Measurements from ENCODE around the gene PHF20. TPM values are rescaled to one million over a fixed set of nuclear protein-coding genes. Genes with fewer than 3 reads are reported as not detected.
"Not testable (repeated sequence)": the region's sequence is repeated elsewhere in the genome, so short reads cannot be mapped to it uniquely, and the experiment has no call there.

The PHF20 gene
- total RNA-seq, 4 donors from 2014 or later, result 16.1 to 92.4 (median 29.3) TPM

- Histone ChIP-seq H3K27ac (no peak overlapping the region), H3K27me3 (no peaks in the 10 kb centered on the region), H3K9me3 (no peaks in the 10 kb centered on the region), H3K4me3 (no peak overlapping the region), H3K36me3 (no peaks in the 10 kb centered on the region), H3K4me1 (no peaks in the 10 kb centered on the region)
- no peak for TF ChIP-seq POLR2A (IDR thresholded peaks at IDR 0.05)
- TF ChIP-seq CTCF (IDR thresholded peaks at IDR 0.05), result no peak
- DNase-seq, result no peak
Observed at GRCh38 chr20:35985806-35986205, 214.0 kb downstream of the PHF20 start.

DNA sequence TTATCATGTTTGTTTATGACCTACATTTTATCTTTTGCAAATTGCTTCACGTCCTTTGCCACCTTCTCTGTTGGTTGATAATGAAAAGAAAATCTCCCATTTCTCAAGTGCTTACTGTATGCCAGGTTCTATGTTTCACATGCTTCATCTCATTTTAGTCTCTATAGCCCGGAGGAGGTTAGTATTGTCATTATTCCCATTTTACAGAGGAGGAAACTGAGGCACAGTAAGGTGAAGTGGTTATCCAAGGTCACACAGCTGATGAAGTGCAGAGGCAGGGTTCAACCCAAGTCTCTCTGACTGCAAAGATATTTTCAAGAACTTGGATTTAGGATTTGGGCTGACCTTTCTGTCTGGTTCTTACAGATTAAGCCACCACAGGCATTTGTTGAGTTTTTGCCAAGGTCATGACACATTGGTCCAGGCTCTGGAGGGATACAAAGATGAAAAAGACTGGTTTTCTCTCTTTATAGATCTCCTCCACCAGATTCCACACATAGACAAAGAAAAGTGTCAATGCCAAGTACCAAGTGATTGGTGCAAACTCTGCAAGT lies 217.2 kb downstream of the PHF20 start:
- no peaks in the 10 kb centered on the region for H3K4me1 ChIP-seq
- no peak overlapping the region for H3K4me3 ChIP-seq
- no peaks in the 10 kb centered on the region for H3K36me3 ChIP-seq
- no peak overlapping the region for H3K27ac ChIP-seq
- no peak for DNase-seq
- H3K27me3 ChIP-seq, result no peaks in the 10 kb centered on the region
- no peaks in the 10 kb centered on the region for H3K9me3 ChIP-seq
- TF ChIP-seq POLR2A (IDR thresholded peaks at IDR 0.05), result no peak
- TF ChIP-seq CTCF (IDR thresholded peaks at IDR 0.05), result no peak

DNA sequence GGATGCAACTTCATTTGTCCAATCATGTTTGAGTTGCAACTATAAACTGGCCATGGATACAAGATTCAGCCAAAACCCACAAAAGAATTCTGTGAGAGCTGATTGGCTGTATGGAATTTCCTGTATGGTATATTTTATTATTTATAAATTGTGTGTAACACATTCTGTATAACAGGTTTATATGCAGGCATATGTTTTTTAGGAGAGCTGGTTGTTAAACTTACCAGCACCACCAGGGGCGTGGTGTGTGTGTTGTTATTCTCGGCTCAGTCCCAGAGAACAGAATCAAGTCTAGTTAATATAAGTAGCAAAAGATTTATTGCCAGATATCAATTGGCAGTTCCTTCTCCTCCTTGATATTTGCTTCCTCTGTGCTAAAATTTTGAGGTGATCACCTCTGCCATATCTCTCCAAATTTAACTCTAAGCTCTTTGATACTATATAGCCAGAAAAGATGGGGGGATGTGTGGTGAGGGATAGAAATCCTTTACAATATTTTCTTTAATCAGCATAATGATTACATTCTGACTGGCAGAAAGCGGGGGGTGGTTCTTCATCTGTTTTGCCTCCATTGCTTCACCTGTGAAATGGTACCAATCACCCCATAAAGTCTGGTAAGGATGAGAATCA lies 219.4 kb downstream of the PHF20 start:
- no peak for DNase-seq
- no peaks in the 10 kb centered on the region for H3K36me3 ChIP-seq
- peak in 4 of 6 experiments; percentile 25 to 45 (median 40) for TF ChIP-seq CTCF (IDR thresholded peaks at IDR 0.05)
- no peak for TF ChIP-seq POLR2A (IDR thresholded peaks at IDR 0.05)
- no peak overlapping the region for H3K27ac ChIP-seq
- no peak overlapping the region for H3K4me3 ChIP-seq
- H3K27me3 ChIP-seq, result no peaks in the 10 kb centered on the region
- no peaks in the 10 kb centered on the region for H3K9me3 ChIP-seq
- no peaks in the 10 kb centered on the region for H3K4me1 ChIP-seq

DNA sequence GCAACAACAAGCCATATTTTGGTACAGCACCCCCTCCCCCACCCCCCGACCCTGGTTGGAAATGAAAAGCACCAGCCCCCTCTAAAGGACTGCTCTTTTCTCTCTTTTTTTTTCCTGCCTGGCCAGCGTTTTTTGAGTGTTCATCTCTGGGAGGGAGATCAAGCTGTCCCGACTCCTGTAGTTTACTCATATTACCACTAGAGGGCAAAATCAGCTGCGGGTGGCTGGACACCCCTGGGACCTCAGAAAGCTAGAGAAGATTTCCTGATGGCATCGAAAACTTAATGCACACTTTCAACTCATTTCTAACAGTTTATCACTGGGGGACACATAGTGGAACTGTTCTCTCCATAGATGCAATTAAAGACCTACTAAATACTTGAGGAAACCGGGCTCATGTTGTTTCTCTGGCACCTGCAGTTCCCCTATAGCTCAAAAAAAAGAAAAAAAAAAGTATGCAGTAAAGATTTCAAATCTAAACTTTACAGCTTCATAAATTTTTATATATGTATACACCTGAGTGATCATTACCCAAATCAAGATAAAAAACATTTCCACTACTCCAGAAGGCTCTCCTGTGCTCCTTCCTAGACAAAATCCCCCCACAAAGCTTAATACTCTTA lies 221.0 kb downstream of the PHF20 start:
- peak in 2 of 3 donors; percentile 37 to 71 for DNase-seq

DNA sequence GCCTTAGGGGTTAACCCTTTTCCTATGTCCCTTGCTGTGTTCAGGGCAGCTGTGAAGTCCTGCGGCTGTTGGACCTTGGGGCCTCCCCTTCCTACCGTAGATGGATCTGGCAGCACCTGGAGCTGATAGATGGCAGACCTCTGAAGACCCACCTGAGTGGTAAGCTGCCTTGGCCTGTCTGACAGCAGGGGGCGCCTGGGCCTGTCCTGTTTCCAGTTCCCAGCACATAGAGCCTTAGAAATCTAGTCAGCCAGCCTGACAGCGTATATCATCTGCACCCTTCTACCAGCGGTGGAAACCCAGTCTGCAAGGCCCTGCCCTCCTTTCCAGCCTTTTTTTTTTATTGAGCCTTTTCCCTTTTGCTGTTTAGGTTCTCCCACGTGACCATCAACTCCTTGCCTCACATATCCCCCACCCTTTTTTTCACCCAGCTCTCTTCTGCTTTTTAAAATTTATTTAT lies 223.2 kb downstream of the PHF20 start:
- H3K4me1 ChIP-seq, result no peaks in the 10 kb centered on the region
- no peaks in the 10 kb centered on the region for H3K27me3 ChIP-seq
- no peaks in the 10 kb centered on the region for H3K9me3 ChIP-seq
- H3K27ac ChIP-seq, result no peak overlapping the region
- DNase-seq, result peak; percentile 79 to 94 (median 90)
- TF ChIP-seq POLR2A (IDR thresholded peaks at IDR 0.05), result no peak
- peak; percentile 60 to 95 (median 86) for TF ChIP-seq CTCF (IDR thresholded peaks at IDR 0.05)
- H3K4me3 ChIP-seq, result no peak overlapping the region
- no peaks in the 10 kb centered on the region for H3K36me3 ChIP-seq

More for the DNA sequence above, 221.0 kb downstream of the PHF20 start:
- H3K36me3 ChIP-seq, result no peaks in the 10 kb centered on the region
- no peak for TF ChIP-seq POLR2A (IDR thresholded peaks at IDR 0.05)
- TF ChIP-seq CTCF (IDR thresholded peaks at IDR 0.05), result peak; percentile 64 to 83 (median 72)
- H3K9me3 ChIP-seq, result no peaks in the 10 kb centered on the region
- no peak overlapping the region for H3K27ac ChIP-seq
- no peak overlapping the region for H3K4me3 ChIP-seq
- no peaks in the 10 kb centered on the region for H3K27me3 ChIP-seq
- H3K4me1 ChIP-seq, result no peaks in the 10 kb centered on the region

GRCh38 chr20:35996492-35996891 lies 224.7 kb downstream of the PHF20 start:
- H3K27ac ChIP-seq, H3K4me3 ChIP-seq, H3K9me3 ChIP-seq, DNase-seq, H3K4me1 ChIP-seq, H3K27me3 ChIP-seq, H3K36me3 ChIP-seq: not testable (repeated sequence)
